ENCODE results near the gene TEKT5.

DNA sequence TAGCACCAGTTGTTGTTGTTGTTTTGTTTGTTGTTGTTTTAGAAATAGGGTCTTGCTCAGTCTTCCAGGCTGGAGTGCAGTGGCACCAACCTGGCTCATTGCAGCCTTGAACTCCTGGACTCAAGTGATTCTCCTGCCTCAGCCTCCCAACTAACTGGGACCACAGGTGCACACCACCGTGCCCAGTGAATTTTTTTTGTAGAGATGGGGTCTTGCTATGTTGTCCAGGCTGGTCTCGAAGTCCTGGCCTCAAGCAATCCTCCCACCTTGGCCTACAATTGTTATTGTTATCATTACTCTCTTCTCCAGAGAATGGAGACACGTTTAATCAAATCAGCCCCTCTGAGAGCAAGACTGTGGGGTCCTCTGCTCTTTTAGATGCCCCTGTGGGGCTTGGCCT is 71.7 kb downstream of the TEKT5 start:
- TF ChIP-seq, protein P1, sequence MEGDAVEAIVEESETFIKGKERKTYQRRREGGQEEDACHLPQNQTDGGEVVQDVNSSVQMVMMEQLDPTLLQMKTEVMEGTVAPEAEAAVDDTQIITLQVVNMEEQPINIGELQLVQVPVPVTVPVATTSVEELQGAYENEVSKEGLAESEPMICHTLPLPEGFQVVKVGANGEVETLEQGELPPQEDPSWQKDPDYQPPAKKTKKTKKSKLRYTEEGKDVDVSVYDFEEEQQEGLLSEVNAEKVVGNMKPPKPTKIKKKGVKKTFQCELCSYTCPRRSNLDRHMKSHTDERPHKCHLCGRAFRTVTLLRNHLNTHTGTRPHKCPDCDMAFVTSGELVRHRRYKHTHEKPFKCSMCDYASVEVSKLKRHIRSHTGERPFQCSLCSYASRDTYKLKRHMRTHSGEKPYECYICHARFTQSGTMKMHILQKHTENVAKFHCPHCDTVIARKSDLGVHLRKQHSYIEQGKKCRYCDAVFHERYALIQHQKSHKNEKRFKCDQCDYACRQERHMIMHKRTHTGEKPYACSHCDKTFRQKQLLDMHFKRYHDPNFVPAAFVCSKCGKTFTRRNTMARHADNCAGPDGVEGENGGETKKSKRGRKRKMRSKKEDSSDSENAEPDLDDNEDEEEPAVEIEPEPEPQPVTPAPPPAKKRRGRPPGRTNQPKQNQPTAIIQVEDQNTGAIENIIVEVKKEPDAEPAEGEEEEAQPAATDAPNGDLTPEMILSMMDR (IDR thresholded peaks at IDR 0.05): no peak
- TF ChIP-seq EZH2 (IDR thresholded peaks at IDR 0.05): no peak
